Measurements from ENCODE around the gene RBBP4.
"Not testable (repeated sequence)": the region's sequence is repeated elsewhere in the genome, so short reads cannot be mapped to it uniquely, and the experiment has no call there.

The RBBP4 gene

DNA sequence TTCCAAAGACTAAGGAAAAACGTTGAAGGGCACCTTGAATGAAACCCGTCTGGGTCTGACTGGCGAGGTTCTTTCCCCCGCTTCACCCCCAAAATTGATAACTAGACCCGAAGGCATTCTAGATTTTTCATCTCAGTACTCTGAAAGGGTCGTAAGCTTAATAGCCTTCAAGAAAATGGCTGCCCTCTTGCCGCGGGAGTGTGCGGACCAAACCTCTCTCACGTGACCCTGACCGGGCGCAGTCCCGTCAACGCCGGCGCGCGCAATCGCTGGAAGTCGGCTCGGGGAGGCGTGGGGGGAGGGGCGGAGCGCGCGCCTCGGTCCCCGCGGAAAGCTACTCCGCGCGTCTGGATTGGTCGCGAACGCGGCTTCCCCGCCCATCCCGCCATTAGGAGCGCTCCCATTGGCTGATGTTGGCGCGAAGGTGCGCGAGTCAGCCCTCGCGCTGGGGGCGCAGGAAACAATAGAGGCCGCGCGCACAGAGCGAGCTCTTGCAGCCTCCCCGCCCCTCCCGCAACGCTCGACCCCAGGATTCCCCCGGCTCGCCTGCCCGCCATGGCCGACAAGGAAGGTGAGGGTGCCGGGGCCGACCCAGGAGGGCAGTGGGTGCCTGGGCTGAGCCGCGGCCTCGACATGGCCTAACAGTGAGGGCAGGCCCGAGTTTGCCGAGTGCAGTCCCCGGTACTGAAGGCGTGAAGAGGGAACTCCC is at the start of gene RBBP4:
Gene RBBP4, plus strand, starts transcription at position 457 of the 709 bp plus-strand sequence. Its CDS starts 99 bp downstream, at position 556.
- DNase-seq: peak; percentile 98

DNA sequence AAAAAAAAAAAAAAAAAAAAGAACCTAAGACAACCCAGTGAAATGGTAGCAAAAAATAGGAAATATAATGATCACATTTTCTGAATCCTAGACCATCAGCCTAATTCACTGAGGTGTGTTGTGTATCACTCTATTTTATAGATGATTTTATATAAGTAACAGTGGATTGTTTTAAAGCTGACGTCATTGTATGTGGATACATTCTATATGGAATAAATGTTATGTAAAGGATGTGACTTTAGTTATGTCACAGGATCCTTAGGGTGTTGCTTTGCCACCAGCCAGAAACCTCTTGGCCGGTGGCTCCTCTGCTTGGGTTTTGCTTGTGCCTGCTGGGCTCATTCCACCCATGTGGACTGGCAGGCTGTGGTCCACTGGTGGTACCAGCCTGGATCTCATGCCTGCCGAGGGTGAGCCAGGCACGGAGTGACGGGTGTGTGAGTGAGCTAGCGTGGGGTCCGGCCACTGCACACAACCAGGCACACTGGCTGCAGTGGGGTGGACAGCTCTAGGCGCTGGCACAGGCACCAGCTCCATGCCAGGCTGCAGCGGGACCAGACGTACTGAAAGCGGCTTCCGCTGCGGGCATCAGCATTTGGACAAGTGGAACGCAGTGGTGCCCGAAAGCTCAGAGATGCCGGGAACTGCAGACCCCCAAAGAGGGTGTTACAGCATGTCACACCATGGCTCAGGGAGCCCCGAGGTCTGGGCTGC is 45.1 kb upstream of the RBBP4 start:
- no peak for DNase-seq

GRCh38 chr1:32606565-32607371 is 44.2 kb upstream of the RBBP4 start:
- no peak for DNase-seq

GRCh38 chr1:32609180-32609579 is 41.8 kb upstream of the RBBP4 start:
- DNase-seq: no peak

GRCh38 chr1:32611859-32612188 is 39.2 kb upstream of the RBBP4 start:
- no peak for DNase-seq

DNA sequence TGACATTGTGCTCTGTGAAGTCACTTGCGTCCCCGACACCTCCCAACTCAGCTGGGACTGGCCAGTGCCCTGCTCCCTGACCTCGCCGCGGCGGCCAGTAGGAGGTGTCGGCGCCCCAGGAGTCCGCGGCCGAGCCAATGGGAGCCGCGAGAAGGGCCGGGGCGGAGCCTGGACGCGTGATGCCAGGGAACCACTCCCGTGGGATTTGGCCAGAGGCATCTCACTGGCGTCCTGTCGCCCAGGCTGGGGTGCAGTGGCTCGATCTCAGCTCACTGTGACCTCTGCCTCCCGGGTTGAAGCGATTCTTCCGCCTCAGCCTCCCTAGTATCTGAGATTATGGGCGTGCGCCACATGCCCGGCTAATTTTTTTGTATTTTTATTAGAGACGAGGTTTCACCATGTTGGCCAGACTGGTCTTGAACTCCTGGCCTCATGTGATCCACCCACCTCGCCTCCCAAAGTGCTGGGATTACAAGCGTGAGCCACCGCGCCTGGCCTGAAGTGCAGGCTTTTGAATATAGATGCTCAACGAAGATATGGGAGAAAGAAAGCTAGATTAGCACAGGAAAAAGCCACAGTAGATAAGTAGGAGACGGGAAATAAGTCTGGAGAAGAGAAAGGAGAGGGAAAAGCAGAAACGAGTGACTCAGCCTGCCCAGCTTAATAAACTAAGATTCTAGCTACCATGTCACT is 38.7 kb upstream of the RBBP4 start:
- DNase-seq: peak; percentile 77

- no peak for DNase-seq
These were observed 37.5 kb upstream of the RBBP4 start for GRCh38 chr1:32613472-32613871.

DNA sequence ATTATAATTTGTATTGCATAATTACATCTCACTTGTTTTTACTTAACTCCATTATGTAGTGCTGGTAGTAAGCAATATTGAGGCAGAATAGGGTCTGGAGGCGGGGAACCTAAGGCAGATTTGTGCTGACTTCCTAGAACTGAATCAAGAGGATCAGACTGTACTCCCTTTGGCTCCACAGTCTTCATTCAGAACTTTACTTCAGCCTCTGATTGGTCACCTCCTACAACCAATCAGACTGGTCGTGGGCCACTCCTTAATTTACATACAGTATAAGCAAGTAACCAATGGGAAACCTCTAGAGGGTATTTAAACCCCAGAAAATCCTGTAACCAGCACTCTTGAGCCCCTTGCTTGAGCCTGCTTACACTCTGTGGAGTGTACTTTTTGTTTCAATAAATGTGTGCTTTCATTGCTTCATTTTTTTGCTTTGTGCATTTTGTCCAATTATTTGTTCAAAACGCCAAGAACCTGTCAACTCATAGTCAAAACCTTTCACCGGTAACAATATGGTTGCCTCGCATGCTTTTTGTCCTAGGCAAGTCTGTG is 32.3 kb upstream of the RBBP4 start:
- peak; percentile 9 for DNase-seq

DNA sequence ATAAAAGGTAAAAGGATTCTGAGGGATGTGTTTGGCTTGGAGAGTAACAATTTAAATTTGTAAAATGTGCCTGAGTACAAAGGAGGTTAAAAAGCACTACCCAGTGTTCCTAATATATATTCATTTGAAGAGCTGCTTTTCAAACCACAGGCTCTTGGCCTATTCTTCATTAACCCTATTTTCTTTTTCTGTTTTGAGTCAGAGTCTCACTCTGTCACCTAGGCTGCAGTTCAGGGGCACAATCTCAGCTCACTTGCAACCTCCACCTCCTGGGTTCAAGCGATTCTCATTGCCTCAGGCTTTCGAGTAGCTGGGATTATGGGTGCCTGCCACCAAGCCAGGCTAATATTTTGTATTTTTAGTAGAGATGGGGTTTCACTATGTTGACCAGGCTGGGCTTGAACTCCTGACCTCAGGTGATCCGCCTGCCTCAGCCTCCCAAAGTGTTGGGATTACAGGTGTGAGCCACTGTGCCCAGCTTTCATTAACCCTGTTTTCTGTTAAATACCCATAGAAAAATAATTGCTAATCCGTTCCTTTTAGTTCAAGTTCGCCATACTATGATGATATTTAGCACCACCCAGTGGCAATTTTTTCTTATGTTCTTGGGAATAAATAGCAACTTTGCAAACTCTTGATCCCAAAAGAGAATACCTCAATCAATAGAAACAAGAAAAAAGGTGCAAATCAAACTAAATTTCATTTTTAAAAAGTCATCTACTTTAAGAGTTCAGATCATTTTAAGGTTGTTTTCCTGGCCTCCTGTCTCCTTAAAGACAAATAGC is 31.1 kb upstream of the RBBP4 start:
- DNase-seq: peak; percentile 24

DNA sequence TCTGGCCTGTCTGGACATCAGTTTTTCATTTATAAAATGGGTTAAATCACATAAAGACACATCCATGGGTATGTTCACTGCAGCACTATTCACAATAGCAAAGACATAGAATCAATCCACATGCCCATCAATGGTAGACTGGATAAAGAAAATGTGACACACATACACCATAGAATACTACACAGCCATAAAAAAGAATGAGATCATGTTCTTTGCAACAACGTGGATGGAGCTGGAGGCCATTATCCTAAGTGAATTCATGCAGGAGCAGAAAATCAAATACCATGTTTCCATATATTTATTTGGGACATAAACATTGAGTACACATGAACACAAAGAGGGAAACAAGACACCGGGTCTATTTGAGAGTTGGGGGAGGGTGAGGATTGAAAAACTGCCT is 28.8 kb upstream of the RBBP4 start:
- DNase-seq: no peak

- no peak for DNase-seq
These were observed 28.0 kb upstream of the RBBP4 start for GRCh38 chr1:32622806-32623681.

DNA sequence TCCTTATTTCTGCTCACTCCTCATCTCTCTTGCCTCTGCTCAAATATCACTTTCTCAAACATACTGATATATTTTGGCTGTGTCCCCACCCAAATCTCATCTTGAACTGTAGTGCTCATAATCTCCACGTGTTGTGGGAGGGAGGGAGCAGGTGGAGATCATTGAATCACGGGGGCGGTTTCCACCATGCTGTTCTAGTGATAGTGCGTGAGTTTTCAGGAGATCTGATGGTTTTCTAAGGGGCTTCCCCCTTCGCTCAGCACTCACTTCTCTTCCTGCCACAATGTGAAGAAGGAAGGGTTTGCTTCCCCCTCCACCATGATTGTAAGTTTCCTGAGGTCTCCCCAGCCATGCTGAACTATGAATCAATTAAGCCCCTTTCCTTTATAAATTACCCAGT is 27.2 kb upstream of the RBBP4 start:
- no peak for DNase-seq

DNA sequence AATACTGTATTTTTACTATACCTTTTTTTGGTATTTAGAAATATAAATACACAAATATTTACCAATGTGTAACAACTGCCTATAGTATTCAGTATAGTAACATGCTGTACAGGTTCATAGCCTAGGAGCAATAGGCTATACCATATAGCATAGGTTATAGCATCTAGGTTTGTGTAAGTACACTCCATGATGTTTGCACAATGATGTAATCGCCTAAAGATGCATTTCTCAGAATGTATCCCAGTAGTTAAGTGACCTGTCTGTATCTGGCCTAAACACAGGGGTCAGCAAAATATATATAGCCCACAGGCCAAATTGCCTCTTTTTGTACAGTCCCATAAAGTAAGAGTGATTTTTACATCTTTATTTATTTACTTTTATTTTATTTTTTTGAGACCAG is 24.8 kb upstream of the RBBP4 start:
- DNase-seq: no peak

- no peak for DNase-seq
These were observed 23.3 kb upstream of the RBBP4 start for GRCh38 chr1:32627596-32628162.

GRCh38 chr1:32630173-32630572 is 20.8 kb upstream of the RBBP4 start:
- DNase-seq: not testable (repeated sequence)

DNA sequence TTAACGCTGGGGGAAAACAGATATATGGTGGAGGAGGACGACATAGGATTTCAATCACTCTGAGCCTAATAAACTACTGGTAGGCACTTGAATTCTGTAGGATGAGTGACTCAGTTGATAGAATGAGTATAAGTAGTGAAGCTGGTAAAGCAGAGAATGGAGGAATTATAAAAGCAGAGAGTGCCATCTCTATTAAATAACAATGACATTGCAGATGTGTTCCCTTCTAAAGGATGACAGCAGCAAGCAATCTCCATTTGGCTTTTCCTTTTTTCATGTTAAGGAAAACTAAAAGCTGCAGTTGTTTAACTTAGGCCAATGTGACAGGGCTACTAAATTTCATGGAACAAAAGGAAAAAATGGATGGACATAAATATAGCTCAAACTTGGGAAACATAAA is 18.2 kb upstream of the RBBP4 start:
- no peak for DNase-seq

GRCh38 chr1:32635508-32636277 is 15.3 kb upstream of the RBBP4 start:
- DNase-seq: no peak

GRCh38 chr1:32636914-32637645 is 13.9 kb upstream of the RBBP4 start:
- DNase-seq: no peak

GRCh38 chr1:32639489-32640075 is 11.4 kb upstream of the RBBP4 start:
- no peak for DNase-seq
